Left ventricle myocardium inferior (tissue), 1 donor: ENCODE results near the gene PITX1. TPM values are rescaled to one million over a fixed set of nuclear protein-coding genes. Genes with fewer than 3 reads are reported as not detected.

Experiments used
- DNase-seq: peaks from one replicate; pipeline ENCODE4 v3.0.0-alpha.2; 2020
- H3K27ac ChIP-seq: fragments of 200-600 bp; replicated peaks from 2 replicates; pipeline ENCODE4 v1.8.0; 2021
- H3K27me3 ChIP-seq: fragments of 200-600 bp; 2 replicates; pipeline ENCODE4 v1.8.0; 2021; ENCODE audit warnings: low read depth
- H3K36me3 ChIP-seq: fragments of 200-600 bp; 2 replicates; pipeline ENCODE4 v1.8.0; 2021
- H3K4me1 ChIP-seq: fragments of 200-600 bp; 2 replicates; pipeline ENCODE4 v1.8.0; 2021
- H3K4me3 ChIP-seq: fragments of 200-600 bp; 2 replicates; pipeline ENCODE4 v1.8.0; 2021; ENCODE audit warnings: mild to moderate bottlenecking, moderate library complexity
- H3K9me3 ChIP-seq: fragments of 200-600 bp; replicated peaks from 2 replicates; pipeline ENCODE4 v1.8.0; 2021
- CTCF ChIP-seq: fragments of 200-600 bp; IDR thresholded peaks from 2 replicates; pipeline ENCODE4 v1.8.0; 2021; ENCODE audit warnings: antibody characterized with exemption, mild to moderate bottlenecking, borderline replicate concordance
- intact Hi-C: fragments of 100-400 bp; cut with micrococcal nuclease; formaldehyde crosslinking; loops from one replicate; pipeline ENCODE4 v1.11.0; 2022
- total RNA-seq: library from RNA; stranded (reverse); fragmentation: NEBNext Ultra II Directional; extraction: Animal tissue kit (Norgen Biotek cat#: 25700); gene quantifications from one replicate; pipeline ENCODE4 v1.2.1, GENCODE V29; 2021
- donor health status: DM: no; HTN: yes; CAD: no; lungs with severe emphysema.

The PITX1 gene
- total RNA-seq, 1 donor from 2014 or later, result not detected

- Histone ChIP-seq H3K36me3 (no peaks in the 10 kb centered on the region), H3K27me3 (no peaks in the 10 kb centered on the region), H3K4me3 (no peak overlapping the region), H3K4me1 (peaks cover 14% of the 10 kb centered on the region), H3K27ac (no peak overlapping the region), H3K9me3 (no peaks in the 10 kb centered on the region)
- DNase-seq, result no peak
- TF ChIP-seq CTCF, result no peak
- intact Hi-C loops, result no loop called here
Measured at GRCh38 chr5:135018457-135018856, 15.6 kb downstream of the PITX1 start.

- peaks cover 25% of the 10 kb centered on the region for H3K4me1 ChIP-seq
- no peak overlapping the region for H3K4me3 ChIP-seq
- no peaks in the 10 kb centered on the region for H3K27me3 ChIP-seq
- H3K36me3 ChIP-seq, result no peaks in the 10 kb centered on the region
- DNase-seq, result no peak
- TF ChIP-seq CTCF, result no peak
- no peak overlapping the region for H3K27ac ChIP-seq
- intact Hi-C loops, result no loop called here
- no peaks in the 10 kb centered on the region for H3K9me3 ChIP-seq
Measured at GRCh38 chr5:135016861-135017290, 17.2 kb downstream of the PITX1 start.

GRCh38 chr5:135015942-135016341, 18.1 kb downstream of the PITX1 start:
- H3K4me1 ChIP-seq, result peaks cover 25% of the 10 kb centered on the region
- no peaks in the 10 kb centered on the region for H3K9me3 ChIP-seq
- no peak for TF ChIP-seq CTCF
- H3K4me3 ChIP-seq, result no peak overlapping the region
- no peaks in the 10 kb centered on the region for H3K36me3 ChIP-seq
- intact Hi-C loops, result no loop called here
- no peak for DNase-seq
- no peak overlapping the region for H3K27ac ChIP-seq
- H3K27me3 ChIP-seq, result no peaks in the 10 kb centered on the region

- intact Hi-C loops, result no loop called here
- Histone ChIP-seq H3K4me3 (no peak overlapping the region), H3K9me3 (no peaks in the 10 kb centered on the region), H3K27ac (no peak overlapping the region), H3K36me3 (no peaks in the 10 kb centered on the region), H3K27me3 (no peaks in the 10 kb centered on the region), H3K4me1 (peaks cover 25% of the 10 kb centered on the region)
- DNase-seq, result no peak
- TF ChIP-seq CTCF, result no peak
Measured at GRCh38 chr5:135013947-135014570, 20.0 kb downstream of the PITX1 start.

GRCh38 chr5:135013445-135013844, 20.6 kb downstream of the PITX1 start:
- no peaks in the 10 kb centered on the region for H3K9me3 ChIP-seq
- H3K36me3 ChIP-seq, result no peaks in the 10 kb centered on the region
- no peak overlapping the region for H3K27ac ChIP-seq
- intact Hi-C loops, result no loop called here
- H3K4me1 ChIP-seq, result peaks cover 25% of the 10 kb centered on the region
- no peak for DNase-seq
- TF ChIP-seq CTCF, result no peak
- H3K27me3 ChIP-seq, result no peaks in the 10 kb centered on the region
- no peak overlapping the region for H3K4me3 ChIP-seq
